A673 (cell line): Measurements from ENCODE around the gene TBX1. TPM values are rescaled to one million over a fixed set of nuclear protein-coding genes. Genes with fewer than 3 reads are reported as not detected.

ENCODE experiments used
- BruUV-seq: library from RNA; stranded (reverse); fragments of 400-500 nt; replicated peaks from 2 replicates; lab custom pipeline; 2021; lab: Mats Ljungman, UMichigan
- CTCF ChIA-PET: fragments of 300-600 bp; sonication (Branson Sonifier 250); formaldehyde crosslinking; loops from one replicate; lab custom pipeline; 2022; ENCODE audit warnings: antibody characterized with exemption; lab: Charles Lee
- POLR2A ChIA-PET: fragments of 300-600 bp; sonication (Branson Sonifier 250); formaldehyde crosslinking; loops from one replicate; lab custom pipeline; 2022; ENCODE audit warnings: antibody characterized with exemption; ENCODE audit not compliant: low non-redundant PET; lab: Charles Lee
- DNase-seq: peaks from one replicate; pipeline ENCODE4 v3.0.0-alpha.2; 2015; ENCODE audit warnings: low spot score
- H3K27ac ChIP-seq: fragments of 200-600 bp; sonication (generic); 2 replicates; pipeline ENCODE4 v1.5.1; 2016; ENCODE audit warnings: mixed run types, low read depth, mild to moderate bottlenecking, mixed read lengths, antibody characterized with exemption, low read length; ENCODE audit not compliant: poor library complexity, severe bottlenecking
- H3K27me3 ChIP-seq: fragments of 200-600 bp; sonication (generic); replicated peaks from 2 replicates; pipeline ENCODE4 v1.6.1; 2017; ENCODE audit warnings: mixed run types, low read depth, mild to moderate bottlenecking, mixed read lengths, antibody characterized with exemption, low read length; ENCODE audit not compliant: insufficient read depth, poor library complexity
- H3K36me3 ChIP-seq: fragments of 200-600 bp; sonication (generic); 2 replicates; pipeline ENCODE4 v1.6.1; 2016; ENCODE audit warnings: mixed run types, mild to moderate bottlenecking, mixed read lengths, antibody characterized with exemption, low read length; ENCODE audit not compliant: insufficient read depth, poor library complexity, severe bottlenecking
- H3K4me1 ChIP-seq: fragments of 200-600 bp; sonication (generic); 2 replicates; pipeline ENCODE4 v1.6.1; 2017; ENCODE audit warnings: mixed run types, mild to moderate bottlenecking, mixed read lengths, antibody characterized with exemption, low read length; ENCODE audit not compliant: insufficient read depth, poor library complexity, severe bottlenecking
- H3K4me3 ChIP-seq: fragments of 200-600 bp; sonication (generic); 2 replicates; pipeline ENCODE4 v1.5.1; 2016; ENCODE audit warnings: low read depth, mixed run types, mild to moderate bottlenecking, mixed read lengths, low read length; ENCODE audit not compliant: poor library complexity, severe bottlenecking
- H3K9me3 ChIP-seq: fragments of 200-600 bp; sonication (generic); 2 replicates; pipeline ENCODE4 v1.6.1; 2016; ENCODE audit warnings: mixed run types, low read depth, mild to moderate bottlenecking, mixed read lengths, antibody characterized with exemption, low read length; ENCODE audit not compliant: poor library complexity, severe bottlenecking
- CTCF ChIP-seq: fragments of 300-800, 200-600 bp; sonication (generic); conservative IDR thresholded peaks from 2 replicates; pipeline ENCODE4 v1.5.1; 2017; ENCODE audit warnings: low read depth, mild to moderate bottlenecking, antibody characterized with exemption, low read length, moderate library complexity, mixed read lengths
- EZH2 ChIP-seq: fragments of 200-600 bp; sonication (generic); IDR thresholded peaks from 2 replicates; pipeline ENCODE4 v1.6.1; 2017; ENCODE audit warnings: borderline replicate concordance, low read depth, mild to moderate bottlenecking, mixed read lengths, antibody characterized with exemption, low read length; ENCODE audit not compliant: poor library complexity, severe bottlenecking
- intact Hi-C: fragments of 100-400 bp; cut with micrococcal nuclease; formaldehyde crosslinking; loops from one replicate; pipeline ENCODE4 v1.10.0; 2022; ENCODE audit not compliant: unreplicated experiment
- total RNA-seq: library from RNA; stranded (reverse); gene quantifications from 2 replicates; pipeline ENCODE4 v1.2.3, GENCODE V29; 2021

TBX1 gene
- total RNA-seq, 1 experiment from 2014 or later = 3.6 TPM

- H3K9me3 ChIP-seq = no peaks in the 10 kb centered on the region
- POLR2A ChIA-PET = no interaction called here
- no peak for DNase-seq
- CTCF ChIA-PET = interaction anchor here (0.9 kb wide), 1 partner anchor 171 kb away, joined by 3 read pairs; no protein-coding TSS in a partner anchor
- H3K4me1 ChIP-seq = no peaks in the 10 kb centered on the region
- no peaks in the 10 kb centered on the region for H3K27me3 ChIP-seq
- no TSS peak for BruUV-seq
- no peak overlapping the region for H3K27ac ChIP-seq
- no peak overlapping the region for H3K4me3 ChIP-seq
- no peaks in the 10 kb centered on the region for H3K36me3 ChIP-seq
- intact Hi-C loops = no loop called here
- TF ChIP-seq EZH2 (no peak), CTCF (no peak)
These were observed 21.7 kb upstream of the TBX1 start for GRCh38 chr22:19738664-19739447.

- Histone ChIP-seq H3K27me3 (no peaks in the 10 kb centered on the region), H3K27ac (no peak overlapping the region), H3K4me3 (no peak overlapping the region), H3K4me1 (no peaks in the 10 kb centered on the region), H3K9me3 (no peaks in the 10 kb centered on the region), H3K36me3 (no peaks in the 10 kb centered on the region)
- TF ChIP-seq EZH2 (no peak), CTCF (no peak)
- CTCF ChIA-PET = no interaction called here
- intact Hi-C loops = no loop called here
- BruUV-seq = no TSS peak
- DNase-seq = no peak
- POLR2A ChIA-PET = no interaction called here
These were observed 21.1 kb upstream of the TBX1 start for GRCh38 chr22:19739448-19739895.

- BruUV-seq = no TSS peak
- H3K36me3 ChIP-seq = no peaks in the 10 kb centered on the region
- H3K4me1 ChIP-seq = no peaks in the 10 kb centered on the region
- no peak overlapping the region for H3K4me3 ChIP-seq
- no peak overlapping the region for H3K27ac ChIP-seq
- CTCF ChIA-PET = no interaction called here
- no peak for DNase-seq
- intact Hi-C loops = no loop called here
- no peaks in the 10 kb centered on the region for H3K9me3 ChIP-seq
- no peaks in the 10 kb centered on the region for H3K27me3 ChIP-seq
- TF ChIP-seq CTCF = no peak
- no peak for TF ChIP-seq EZH2
- POLR2A ChIA-PET = no interaction called here
These were observed 20.6 kb upstream of the TBX1 start for GRCh38 chr22:19739911-19740449.
